Measurements from ENCODE around the gene RBM11. TPM values are rescaled to one million over a fixed set of nuclear protein-coding genes. Genes with fewer than 3 reads are reported as not detected.

Gene RBM11, protein sequence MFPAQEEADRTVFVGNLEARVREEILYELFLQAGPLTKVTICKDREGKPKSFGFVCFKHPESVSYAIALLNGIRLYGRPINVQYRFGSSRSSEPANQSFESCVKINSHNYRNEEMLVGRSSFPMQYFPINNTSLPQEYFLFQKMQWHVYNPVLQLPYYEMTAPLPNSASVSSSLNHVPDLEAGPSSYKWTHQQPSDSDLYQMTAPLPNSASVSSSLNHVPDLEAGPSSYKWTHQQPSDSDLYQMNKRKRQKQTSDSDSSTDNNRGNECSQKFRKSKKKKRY
- not detected in 5 replicates for total RNA-seq (2022; extraction: Qiagen RNA extraction; ENCODE audit: low read depth)

DNA sequence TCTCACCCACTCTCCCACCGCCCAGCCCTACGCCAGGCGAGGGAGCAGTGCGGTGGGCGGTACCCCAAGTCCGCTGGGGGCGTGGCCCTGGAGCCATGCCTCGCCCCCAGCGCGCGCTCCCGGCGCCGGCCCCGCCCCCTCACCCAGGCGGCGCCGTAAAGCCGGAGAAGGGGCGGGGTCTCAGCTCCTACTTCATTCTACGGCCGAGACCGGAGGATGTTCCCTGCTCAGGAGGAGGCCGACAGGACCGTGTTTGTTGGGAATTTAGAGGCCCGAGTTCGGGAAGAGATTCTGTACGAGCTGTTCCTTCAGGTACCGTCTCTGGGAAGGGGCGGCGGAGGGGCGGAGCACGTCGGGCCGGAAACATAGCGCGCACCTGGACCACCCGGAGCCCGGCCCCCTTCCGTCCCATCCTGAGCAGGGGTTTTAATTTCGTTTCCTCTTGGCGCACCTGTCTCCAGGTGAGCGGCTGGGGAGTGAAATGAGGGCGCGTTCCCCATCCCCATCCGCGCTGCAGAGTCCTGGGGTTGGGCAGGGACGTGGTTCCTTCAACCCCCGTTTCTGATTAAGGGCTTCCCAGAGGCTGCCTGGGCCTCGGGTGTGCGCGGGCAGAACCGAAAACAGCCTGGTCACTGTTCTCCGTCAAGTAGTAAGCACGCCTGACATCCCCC is at the start of gene RBM11:
RBM11 (plus strand) TSS at position 187 of the 671 bp plus-strand sequence; CDS start at position 217, 30 bp downstream.

DNA sequence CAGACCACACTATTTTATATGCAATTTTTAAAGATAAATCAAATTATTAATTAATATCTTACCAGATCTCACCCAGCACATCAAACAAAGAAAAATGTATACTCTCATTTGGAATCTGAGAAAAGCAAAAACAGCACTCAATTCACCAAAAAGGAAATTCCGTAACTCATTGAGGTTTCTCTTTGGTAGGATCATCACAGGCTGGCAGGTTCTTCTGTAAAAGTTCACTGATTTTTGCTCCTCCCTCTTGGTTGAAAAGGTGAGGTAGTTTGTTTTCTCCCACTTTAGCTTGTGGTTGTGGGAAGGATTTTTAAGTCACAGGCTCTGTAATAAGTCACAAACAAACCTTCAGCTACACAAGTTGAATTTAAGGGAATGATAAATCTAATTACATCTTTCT is 5.2 kb upstream of the RBM11 start, which contains the start of gene LIPI:
LIPI (minus strand) TSS at position 218 of the 400 bp plus-strand sequence; CDS start at position 108, 110 bp downstream.

Other genes with a start within 250 kb of the RBM11 start
- gene LIPI, start 5.2 kb upstream of the RBM11 start, total RNA-seq (2022; extraction: Qiagen RNA extraction; ENCODE audit: low read depth), result not detected in 5 replicates
- gene HSPA13, start 167.0 kb downstream of the RBM11 start, total RNA-seq (2022; extraction: Qiagen RNA extraction; ENCODE audit: low read depth), result 7.8 to 19.2 TPM (median 16.5 TPM) in 5 replicates